Stimulated activated CD8-positive, alpha-beta memory T cell treated with anti-CD3 and anti-CD28 coated beads, Interleukin-15, amount 100 ng/mL, for 48 hours (primary cell): ENCODE measurements around the gene NFYC.

Experiments used
- DNase-seq, 2 donors: peaks; one replicate each; pipeline ENCODE4 v3.0.0-alpha.2; 2020; ENCODE audit warnings: low read depth in 2 of 2

Gene NFYC

DNA sequence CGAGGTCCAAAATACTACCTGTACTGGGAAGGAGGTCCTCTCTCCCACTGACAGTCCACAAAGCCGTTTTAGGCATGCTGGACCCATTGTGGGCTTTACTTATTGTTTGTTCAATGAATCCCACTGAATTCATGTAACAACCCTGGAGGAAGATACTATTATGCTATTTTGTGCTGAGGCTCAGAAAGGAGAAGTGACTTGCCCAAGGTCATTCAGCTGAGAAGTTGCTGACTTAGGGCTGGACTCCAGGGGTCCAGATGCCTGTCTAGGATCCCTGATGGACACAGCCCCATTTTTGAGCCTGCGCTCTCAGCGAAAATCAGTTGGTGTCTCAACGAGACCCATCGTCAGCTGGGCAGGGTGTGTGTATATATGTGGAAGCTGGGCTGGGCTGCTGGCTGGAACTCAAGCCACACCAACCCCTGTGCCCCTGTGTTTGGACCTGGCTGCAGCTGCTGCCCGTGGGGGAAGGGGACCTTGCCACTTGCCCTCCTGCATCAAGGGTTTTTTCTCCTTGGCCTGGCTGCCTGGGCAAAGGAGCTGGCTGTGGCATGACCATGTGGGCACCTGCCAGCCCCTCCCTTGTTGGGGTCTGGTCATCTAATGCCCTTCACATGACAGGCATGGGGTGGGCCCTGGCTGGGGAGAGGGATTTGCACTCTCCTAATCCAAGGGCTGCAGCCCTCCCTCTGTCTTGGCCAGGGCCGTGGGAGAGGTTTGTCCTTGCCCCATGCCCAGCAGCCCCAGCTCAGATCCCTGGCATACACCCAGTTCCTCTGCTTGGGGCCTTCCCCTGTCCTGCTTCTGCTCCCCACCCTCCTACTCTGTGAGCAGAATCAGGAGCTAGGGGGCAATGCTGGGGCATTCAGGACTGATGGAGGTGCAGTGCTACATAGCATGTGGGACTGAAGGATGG is 107.1 kb downstream of the NFYC start:
- no peak for DNase-seq

DNA sequence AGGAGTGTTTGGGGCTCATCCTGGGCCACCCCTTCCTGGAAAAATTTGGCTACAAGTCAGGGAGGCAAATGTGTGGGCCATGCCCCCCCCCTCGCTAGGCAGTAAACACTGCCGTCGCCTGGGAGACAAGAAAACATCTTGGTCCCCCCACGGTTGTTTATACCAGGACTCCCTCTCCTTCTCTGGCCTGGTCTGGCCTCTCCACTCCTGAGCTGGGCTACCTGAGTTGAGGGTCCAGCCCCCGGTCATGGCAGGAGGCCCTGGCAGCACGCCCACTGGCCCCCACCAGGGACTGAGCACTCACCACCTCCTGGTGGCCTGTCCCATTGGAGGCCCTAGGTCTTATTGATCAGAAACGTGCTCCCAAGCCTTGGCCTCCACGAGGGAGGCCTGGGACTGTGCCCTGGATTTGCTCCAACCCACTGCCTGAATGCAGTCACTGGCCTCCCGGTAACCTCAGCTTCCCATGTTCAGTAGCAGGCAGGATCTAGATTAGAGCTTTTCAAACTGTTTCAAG is 107.9 kb downstream of the NFYC start:
- DNase-seq: no peak

DNA sequence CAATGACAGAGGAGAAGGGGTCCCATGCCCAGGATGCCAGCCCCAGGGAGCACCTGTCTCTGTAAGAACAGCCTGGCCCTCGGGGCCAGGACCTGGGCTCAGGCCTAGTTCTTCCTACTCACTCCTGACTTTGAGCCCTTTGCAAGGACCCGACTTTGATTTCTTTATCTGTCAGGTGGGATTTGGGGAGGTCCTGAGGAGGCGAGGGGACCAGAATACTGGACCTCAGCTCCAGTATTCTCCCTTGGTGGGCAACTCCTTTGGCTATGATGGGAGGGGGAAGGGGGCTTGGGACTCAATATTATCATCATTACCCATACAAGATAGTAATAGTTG is 110.2 kb downstream of the NFYC start:
- DNase-seq: no peak

DNA sequence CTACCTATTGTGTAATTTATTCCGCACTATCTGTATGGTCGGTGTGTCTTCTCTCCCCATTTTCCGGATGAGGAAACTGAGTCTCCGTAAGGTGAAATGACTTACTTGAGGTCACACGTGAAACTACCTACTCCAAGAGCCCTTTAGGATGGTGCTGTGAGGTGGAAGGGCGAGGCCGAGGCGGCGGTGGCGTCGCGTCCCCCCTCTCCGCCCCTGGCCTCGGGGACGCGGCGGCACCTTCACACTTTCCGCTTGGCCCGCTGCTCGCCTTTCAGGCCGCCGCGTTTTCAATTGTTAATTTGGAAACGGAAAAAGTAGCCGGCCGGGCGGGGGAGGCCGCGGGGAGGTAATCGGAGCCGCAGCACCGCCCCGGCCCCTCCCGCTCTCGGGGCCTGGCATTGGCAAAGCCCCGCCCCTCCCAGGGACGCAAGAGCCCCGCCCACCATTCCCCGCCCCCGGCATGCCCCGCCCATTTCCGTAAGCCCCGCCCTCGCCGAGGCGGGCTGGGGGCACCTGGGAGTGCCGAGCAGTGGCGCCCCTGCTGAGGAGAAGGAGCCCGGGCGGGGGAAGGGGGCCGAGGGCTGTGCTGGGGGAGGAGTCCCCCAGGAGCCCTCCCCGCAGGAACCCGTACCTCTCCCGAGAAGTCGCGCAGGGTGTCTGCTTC is 110.7 kb downstream of the NFYC start:
- peak; percentile 74 to 82 for DNase-seq

DNA sequence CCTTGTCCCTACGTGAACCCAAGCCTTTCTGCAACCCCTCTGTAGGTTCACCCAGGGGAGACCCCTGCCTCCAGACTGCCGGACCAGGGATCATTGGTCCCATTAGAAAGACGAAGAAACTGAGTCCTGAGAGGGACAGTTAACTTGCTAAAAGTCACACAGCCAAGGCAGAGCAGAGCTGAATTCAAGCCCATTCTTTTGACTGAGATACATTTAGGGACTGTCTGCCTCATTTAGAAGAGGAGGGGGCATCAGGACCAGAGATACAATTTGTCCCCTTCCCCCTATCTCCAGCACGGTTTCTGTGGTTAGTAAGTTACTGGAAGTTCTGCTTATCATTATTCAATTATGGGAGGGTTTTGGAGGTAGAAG is 111.2 kb downstream of the NFYC start:
- DNase-seq: no peak

DNA sequence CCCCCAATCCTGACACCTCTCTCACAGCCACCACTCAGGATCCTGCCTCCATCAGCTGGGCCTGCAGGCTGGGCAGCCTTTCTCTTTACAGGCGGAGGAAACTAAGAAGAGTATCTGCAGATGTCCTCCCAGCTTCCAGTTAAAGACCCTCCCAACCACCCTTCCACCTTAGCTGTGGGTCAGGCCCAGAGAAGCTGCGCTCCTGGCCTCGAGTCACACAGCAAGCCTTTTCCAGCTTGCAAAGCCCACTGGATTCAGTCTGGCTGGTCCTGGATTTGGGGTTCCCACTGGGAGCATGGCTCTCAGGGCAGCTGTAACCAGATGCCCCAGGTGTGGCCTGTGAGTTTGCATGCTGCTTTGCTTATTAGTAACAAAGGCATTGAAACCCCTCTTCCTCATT is 111.9 kb downstream of the NFYC start:
- no peak for DNase-seq

DNA sequence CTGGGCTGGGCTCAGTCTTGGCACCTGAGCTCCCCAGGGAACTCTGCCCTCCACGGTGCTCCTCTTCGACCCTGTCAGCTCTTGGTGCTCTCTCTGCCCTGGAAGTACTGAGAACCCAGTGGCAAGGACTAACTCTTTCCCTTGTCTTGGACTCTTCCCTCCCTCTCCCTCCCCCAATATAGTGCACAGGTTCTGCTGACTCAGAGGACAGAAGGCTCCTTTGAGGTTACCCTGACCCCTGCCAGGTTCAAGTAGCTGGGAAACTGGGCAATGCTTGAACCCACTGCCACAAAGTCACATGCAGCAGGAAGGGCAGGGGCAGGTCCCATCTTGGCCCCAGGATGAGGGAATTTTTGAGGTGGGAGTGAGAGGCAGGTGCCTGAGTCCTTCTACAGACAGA is 112.4 kb downstream of the NFYC start:
- no peak for DNase-seq

DNA sequence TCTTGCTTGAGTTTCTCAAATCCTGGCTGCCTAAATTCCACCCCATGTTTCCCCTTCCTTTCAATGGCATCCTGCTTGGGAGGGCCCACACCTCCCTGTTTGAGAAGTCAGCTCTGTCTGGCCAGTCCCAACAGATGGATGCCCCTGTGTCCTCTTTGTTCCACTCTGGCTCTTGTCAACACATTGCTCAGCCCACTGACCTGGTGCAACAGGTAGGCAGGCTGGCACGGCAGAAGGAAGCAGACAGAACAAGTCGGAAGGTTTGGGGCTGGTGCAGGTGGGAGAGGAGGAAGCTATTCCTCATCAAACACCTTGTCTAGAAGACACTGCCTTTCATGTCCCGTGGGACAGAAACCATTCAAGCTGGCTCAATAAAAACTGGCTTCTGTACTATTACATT is 114.7 kb downstream of the NFYC start:
- no peak for DNase-seq

DNA sequence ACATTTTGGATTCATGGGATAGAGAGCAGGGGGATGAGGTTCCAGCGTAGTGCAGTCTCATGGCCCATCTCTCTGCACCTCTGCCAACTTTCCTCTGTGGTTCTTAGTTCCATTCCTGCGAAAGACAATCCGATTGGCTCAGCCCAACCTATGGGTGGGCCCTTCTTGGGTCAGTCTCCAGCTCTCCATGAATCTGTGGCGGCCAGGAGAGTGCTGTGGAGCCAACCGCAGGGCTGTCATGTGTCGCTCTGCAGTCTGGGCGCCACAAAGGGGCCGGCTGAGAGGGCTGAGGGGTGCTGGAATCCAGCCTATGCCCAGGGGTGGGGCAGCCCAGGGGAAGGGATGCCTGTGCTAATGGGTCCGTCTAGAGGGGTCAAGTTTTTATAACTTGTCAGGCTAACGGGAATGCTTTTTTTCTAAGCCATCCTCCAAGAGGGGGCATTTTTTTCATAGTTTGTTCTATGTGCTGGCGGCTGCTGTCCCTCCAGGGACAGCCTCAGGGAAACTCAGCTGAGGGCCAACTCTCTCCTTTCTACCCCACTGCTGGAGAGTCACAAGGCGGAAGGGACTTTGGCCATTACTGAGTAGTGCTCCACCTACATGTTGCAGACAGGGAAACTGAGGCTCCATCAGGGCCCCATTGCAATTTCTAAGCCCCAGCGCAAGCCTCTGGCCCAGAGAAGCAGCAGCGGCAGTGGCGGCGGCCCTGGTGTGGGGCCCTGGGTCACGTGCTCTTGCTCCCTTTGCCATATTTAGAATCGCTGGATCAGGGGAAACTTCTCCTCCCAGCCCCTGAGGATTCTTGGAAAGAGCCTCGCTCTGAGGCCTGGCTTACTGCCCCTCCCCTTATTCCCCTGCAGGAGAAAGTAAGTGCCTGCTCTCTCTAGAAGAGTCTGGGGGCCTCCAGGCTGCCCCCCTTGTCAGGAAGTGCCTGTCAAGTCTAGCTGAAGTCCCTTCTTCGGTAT is 115.5 kb downstream of the NFYC start:
- no peak for DNase-seq

DNA sequence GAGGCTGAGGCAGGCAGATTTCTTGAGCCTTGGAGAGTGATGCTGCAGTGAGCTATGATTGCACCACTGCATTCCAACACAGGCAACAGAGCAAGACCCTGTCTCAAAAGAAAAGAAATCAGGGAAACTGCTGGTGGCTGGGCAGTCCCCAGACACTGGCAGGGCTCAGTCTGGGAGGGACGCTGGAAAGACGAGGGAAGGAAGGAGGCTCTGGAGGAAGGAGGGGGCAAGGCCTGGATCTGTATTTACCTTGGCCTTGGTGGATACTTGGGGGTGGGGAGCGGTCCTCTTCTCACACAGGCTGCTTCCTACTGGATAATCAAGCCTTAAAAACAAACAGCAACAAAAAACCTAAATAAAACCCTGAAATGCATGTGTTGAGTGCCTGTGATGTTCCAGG is 116.5 kb downstream of the NFYC start:
- DNase-seq: no peak

DNA sequence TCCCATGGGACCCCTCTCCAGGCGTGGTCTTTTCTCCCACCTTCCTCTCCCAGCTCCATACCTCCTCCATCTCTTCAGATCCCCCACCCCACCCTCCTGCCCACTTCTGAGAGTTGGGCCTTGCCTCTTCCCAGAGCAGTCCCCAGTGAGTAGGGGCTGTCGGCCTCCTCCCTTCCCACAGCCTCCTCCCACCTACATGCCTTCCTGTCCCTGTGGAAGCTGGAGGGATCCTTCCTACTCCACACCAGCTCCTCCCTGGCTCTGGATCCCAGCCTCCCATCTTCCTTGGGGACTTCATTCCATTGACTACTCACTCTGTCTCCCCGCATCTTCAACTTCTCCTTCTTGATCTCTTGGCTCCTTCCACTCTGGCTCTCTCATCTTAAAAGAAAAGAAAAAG is 116.9 kb downstream of the NFYC start:
- DNase-seq: no peak

DNA sequence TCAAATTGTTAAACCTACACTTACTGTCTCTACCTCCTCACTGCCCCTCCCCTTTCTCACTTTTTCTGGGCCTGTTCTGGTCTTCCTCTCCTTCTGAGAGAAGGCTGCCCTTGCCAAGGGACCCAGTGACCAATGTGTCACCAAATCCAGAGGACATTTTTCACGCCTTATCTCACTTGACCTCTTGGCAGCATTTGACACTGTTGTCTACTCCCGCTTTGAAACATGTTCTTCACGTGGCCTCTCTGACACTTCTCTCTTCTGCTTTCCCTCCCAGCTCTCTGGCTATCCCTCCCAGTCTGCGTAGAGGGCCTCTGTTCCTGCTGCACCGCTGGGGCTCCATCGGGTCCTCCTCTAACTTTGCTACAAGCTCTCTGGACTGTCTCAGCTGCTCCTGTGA is 117.4 kb downstream of the NFYC start:
- DNase-seq: no peak

DNA sequence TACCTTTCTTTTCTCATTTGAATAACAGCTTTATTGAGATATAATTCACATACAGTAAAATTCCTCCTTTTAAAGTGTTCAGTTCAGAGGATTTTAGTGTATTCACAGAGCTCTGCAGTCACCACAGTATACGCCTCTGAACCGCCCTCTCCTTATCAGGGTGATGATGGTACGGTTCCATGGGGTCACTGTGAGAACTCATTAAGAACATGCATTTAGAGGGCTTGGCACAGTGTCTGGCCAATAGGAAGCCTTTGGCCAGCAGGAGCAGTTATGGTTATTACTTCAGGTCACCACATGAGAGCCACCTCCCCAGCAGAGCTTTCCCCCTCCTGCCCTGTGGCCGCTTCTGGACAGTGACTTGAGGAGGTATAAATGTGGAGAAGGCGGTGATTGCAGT is 119.4 kb downstream of the NFYC start:
- no peak for DNase-seq

DNA sequence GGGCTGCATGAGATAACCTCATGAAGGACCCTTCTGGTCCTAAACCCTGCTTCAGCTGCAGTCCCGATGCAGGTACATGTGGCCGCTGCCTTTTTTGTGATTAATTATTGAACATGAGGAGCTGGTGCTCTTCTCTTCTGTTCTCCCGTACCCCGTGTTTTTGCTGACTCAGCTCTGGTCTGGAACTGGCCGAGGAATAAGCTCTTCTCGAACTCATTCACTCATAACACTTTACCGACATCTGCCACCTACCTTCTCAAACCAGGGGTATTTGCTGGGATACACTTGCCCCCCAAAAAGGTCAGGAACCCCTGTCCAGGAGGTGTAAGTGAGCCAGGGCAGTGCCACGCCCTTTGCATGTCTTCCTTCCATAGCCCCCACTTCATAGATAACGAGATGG is 123.9 kb downstream of the NFYC start:
- no peak for DNase-seq

DNA sequence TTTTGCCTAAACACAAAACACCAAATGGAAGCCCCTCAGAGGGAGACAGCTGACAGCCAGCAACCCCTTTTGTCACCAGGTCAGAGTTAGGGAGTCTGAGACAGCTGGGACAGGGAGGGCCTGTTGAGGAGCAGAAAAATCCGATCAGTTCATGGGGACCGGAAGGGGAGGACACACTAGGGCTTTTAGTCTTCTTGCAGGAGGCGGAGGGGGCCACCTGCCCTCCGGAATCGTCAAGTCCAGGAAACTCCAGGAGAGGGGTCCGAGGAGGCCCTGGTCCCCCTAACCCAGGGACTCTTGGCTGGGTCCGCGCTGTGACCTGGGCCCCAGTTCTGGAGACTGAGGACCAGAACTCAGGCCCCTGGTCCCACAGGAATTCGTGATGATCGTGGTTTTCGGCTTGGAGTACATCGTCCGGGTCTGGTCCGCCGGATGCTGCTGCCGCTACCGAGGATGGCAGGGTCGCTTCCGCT is 126.3 kb downstream of the NFYC start:
- no peak for DNase-seq

DNA sequence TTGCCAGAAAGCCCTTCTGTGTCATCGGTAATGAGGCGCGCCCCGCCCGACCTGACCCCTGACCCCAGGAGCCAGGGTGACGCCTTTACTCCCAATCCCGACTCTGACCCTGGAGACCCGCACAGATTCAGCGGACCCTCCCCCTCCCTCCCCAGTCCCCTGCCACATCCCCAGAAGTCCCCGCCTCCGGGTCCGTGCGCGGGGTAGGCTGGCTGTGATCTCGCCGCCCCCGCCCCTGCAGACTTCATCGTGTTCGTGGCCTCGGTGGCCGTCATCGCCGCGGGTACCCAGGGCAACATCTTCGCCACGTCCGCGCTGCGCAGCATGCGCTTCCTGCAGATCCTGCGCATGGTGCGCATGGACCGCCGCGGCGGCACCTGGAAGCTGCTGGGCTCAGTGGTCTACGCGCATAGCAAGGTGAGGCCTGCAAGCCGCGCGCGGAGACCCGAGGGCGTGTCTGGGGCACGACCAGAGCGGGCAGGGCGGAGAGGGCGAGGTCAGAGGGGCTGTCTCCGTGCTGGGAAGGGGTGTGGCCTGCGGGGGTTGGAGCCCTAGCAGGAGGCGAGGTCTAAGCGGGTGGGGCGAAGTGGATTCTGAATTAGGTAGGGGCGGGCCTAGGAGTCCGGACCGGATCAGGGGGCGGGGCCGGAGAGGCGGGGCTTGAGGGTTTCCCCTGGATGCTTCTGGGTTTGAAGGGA is 126.9 kb downstream of the NFYC start:
- DNase-seq: peak; percentile 69 to 81

DNA sequence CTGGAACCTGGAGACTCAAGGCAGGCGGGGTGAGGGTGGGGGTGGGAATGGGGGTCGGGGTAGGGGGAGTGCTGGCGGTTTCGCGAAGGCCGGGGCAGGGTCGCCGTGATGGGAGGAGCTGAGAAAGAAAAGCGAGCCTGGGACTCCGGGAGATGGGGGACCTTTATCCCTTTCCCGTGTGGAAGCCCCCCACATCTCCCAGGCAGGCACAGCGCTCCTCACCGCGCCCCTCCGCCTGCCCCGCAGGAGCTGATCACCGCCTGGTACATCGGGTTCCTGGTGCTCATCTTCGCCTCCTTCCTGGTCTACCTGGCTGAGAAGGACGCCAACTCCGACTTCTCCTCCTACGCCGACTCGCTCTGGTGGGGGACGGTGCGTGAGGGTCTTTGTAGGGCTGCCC is 127.6 kb downstream of the NFYC start:
- DNase-seq: no peak

DNA sequence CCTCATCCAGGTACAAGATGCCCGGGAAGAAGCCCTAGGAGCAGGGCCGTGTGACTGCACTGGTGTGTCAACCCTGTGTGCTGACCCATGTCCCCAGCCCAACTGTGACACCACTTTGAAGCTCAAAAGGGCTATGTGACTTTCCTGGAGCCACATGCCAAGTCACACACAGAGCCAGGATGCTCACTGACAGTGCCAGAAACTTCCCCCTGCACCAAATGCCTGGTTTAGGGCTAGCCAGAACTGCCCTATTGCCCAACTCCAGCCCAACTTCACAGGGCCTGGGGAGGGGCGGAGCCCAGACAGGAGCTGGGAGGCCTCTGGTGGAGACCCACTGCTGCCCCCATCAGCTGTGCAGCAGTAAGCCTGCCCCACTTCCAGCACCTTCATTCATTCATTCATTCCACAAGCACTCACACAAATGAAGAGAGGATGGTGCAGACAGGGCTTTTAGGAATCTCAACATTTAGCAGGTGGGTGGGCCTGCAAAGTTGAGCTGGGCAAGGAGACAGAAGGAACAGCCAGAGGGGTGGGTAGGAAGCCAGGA is 128.8 kb downstream of the NFYC start:
- DNase-seq: no peak
